ENCODE data around the gene TYW5. TPM values are rescaled to one million over a fixed set of nuclear protein-coding genes. Genes with fewer than 3 reads are reported as not detected.

TYW5 gene
- total RNA-seq, 1 experiment from 2014 or later = 14.2 TPM

DNA sequence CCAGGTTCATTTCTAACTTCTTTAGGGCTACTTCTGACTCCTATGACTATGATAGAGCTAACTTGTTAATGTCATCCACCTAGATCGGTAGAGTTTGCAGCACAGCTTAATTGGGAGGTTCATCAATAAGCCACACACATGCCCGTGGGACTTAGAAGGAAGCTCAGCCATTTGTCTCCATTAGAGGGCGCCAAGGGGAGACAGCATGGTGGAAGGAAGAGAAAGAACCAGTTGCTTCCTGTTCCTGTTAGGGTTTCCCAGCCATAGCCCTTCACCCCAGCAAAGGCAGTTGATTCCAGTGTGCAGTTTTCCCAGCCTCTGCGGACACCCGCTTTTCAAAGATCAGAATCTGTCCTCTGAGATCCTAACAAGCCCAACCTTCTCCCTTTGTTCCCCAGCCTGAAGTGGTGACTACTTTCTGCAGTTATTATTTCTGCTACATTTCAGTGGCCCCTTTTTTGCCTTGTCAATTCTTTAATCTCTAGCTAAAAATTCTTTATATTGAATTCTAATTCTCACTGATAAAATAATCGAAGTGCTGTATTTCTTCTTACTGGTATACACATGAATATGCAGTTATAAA lies 30.4 kb upstream of the TYW5 start:
- intact Hi-C loops (cut with micrococcal nuclease; ENCODE audit: unreplicated experiment) = loop anchor here (5.0 to 10.0 kb wide), 3 partner anchors 67 to 169 kb away; no protein-coding TSS in a partner anchor
- TF ChIP-seq, protein P1, sequence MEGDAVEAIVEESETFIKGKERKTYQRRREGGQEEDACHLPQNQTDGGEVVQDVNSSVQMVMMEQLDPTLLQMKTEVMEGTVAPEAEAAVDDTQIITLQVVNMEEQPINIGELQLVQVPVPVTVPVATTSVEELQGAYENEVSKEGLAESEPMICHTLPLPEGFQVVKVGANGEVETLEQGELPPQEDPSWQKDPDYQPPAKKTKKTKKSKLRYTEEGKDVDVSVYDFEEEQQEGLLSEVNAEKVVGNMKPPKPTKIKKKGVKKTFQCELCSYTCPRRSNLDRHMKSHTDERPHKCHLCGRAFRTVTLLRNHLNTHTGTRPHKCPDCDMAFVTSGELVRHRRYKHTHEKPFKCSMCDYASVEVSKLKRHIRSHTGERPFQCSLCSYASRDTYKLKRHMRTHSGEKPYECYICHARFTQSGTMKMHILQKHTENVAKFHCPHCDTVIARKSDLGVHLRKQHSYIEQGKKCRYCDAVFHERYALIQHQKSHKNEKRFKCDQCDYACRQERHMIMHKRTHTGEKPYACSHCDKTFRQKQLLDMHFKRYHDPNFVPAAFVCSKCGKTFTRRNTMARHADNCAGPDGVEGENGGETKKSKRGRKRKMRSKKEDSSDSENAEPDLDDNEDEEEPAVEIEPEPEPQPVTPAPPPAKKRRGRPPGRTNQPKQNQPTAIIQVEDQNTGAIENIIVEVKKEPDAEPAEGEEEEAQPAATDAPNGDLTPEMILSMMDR (IDR thresholded peaks at IDR 0.05; ENCODE audit: unreplicated experiment) = peak; percentile 72
- no peaks in the 10 kb centered on the region for H3K36me3 Mint-ChIP-seq (ENCODE audit: insufficient read depth, unreplicated experiment)
- CTCF ChIA-PET = interaction anchor here (0.7 to 2.0 kb wide), 3 partner anchors 145 to 323 kb away, joined by 3 to 8 read pairs (median 4); no protein-coding TSS in a partner anchor
- no peaks in the 10 kb centered on the region for H3K9me3 Mint-ChIP-seq (ENCODE audit: low read depth, unreplicated experiment)
- no peaks in the 10 kb centered on the region for H3K27me3 Mint-ChIP-seq (ENCODE audit: unreplicated experiment)
- peak; percentile 81 for DNase-seq
- H3K4me1 Mint-ChIP-seq (ENCODE audit: low read depth, unreplicated experiment) = peaks cover 18% of the 10 kb centered on the region
- H3K4me3 Mint-ChIP-seq (ENCODE audit: low read depth, unreplicated experiment) = no peak overlapping the region
- H3K27ac Mint-ChIP-seq (ENCODE audit: unreplicated experiment) = no peak overlapping the region
- no TSS peak for BruUV-seq (replicated peaks)

DNA sequence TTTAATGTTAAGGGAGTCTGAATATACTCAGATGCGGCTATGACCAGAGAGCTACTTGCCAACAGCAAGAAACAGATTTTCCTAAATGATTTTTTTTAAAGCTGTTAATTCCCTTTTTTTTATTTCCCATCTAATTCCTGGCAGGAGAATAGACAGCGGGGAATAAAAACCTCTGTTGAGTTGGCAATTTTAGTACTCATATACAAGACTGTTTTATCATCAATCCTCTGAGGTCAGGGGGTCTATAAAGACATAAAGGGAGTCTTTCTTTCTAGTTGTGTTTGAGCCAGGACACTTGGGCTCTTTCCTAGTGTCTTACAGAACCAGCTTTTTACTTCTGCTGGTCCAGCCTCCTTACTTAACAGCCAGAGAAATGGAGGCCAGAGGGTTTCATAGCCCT lies 29.5 kb upstream of the TYW5 start:
- CTCF ChIA-PET = interaction anchor here (2.0 kb wide), 1 partner anchor 145 kb away, joined by 8 read pairs; no protein-coding TSS in a partner anchor
- BruUV-seq (replicated peaks) = no TSS peak
- H3K4me3 Mint-ChIP-seq (ENCODE audit: low read depth, unreplicated experiment) = no peak overlapping the region
- TF ChIP-seq, protein P1 (IDR thresholded peaks at IDR 0.05; ENCODE audit: unreplicated experiment) = no peak
- no peak overlapping the region for H3K27ac Mint-ChIP-seq (ENCODE audit: unreplicated experiment)
- peaks cover 21% of the 10 kb centered on the region for H3K4me1 Mint-ChIP-seq (ENCODE audit: low read depth, unreplicated experiment)
- H3K36me3 Mint-ChIP-seq (ENCODE audit: insufficient read depth, unreplicated experiment) = no peaks in the 10 kb centered on the region
- intact Hi-C loops (cut with micrococcal nuclease; ENCODE audit: unreplicated experiment) = loop anchor here (5.0 to 10.0 kb wide), 3 partner anchors 68 to 170 kb away; no protein-coding TSS in a partner anchor
- H3K9me3 Mint-ChIP-seq (ENCODE audit: low read depth, unreplicated experiment) = no peaks in the 10 kb centered on the region
- DNase-seq = no peak
- H3K27me3 Mint-ChIP-seq (ENCODE audit: unreplicated experiment) = no peaks in the 10 kb centered on the region

DNA sequence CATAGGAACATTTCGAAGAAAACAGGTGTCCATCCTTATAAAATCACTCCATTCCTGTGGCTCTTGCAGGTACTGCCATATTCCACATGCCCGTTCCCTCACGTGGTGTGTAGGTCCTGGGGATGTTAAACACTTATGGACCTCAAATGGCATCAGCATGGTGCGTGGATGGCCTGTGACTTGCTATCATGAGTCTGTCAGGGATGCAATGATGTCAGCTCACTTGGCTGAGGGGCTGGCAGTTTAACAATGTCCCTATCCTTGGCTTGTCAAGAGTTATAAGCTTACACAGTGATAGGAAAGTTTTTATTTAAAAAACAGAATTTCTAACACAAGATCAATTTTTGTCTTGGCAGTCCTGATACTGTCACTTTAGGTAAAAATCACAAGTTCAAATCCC lies 28.9 kb upstream of the TYW5 start:
- DNase-seq = no peak
- H3K4me1 Mint-ChIP-seq (ENCODE audit: low read depth, unreplicated experiment) = peaks cover 26% of the 10 kb centered on the region
- TF ChIP-seq, protein P1 (IDR thresholded peaks at IDR 0.05; ENCODE audit: unreplicated experiment) = no peak
- CTCF ChIA-PET = interaction anchor here (2.0 kb wide), 1 partner anchor 146 kb away, joined by 8 read pairs; no protein-coding TSS in a partner anchor
- no peaks in the 10 kb centered on the region for H3K9me3 Mint-ChIP-seq (ENCODE audit: low read depth, unreplicated experiment)
- intact Hi-C loops (cut with micrococcal nuclease; ENCODE audit: unreplicated experiment) = loop anchor here (10.0 kb wide), 1 partner anchor 171 kb away; no protein-coding TSS in a partner anchor
- H3K4me3 Mint-ChIP-seq (ENCODE audit: low read depth, unreplicated experiment) = no peak overlapping the region
- H3K36me3 Mint-ChIP-seq (ENCODE audit: insufficient read depth, unreplicated experiment) = no peaks in the 10 kb centered on the region
- no TSS peak for BruUV-seq (replicated peaks)
- H3K27me3 Mint-ChIP-seq (ENCODE audit: unreplicated experiment) = no peaks in the 10 kb centered on the region
- no peak overlapping the region for H3K27ac Mint-ChIP-seq (ENCODE audit: unreplicated experiment)

DNA sequence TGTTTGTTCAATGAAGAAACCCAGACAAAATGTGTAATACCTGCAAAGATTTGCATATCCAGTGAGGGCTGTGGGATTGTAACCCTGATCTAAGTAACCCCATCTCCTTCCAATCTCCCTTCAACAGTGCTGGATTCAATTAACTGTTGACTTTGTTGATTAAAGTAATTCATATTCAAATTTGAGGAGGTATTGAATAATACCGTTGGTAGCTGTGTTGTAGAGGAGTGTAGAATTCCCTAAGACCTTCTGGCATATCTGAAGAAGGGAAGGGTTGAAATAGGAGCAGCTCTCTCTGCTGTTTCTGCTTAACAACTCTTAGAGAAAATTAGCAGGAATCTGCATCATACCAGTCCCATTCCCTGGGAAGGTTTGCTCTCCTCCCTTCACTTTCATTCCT lies 28.2 kb upstream of the TYW5 start:
- DNase-seq = no peak
- intact Hi-C loops (cut with micrococcal nuclease; ENCODE audit: unreplicated experiment) = loop anchor here (1.0 to 10.0 kb wide), 2 partner anchors 171 to 320 kb away; no protein-coding TSS in a partner anchor
- no peaks in the 10 kb centered on the region for H3K9me3 Mint-ChIP-seq (ENCODE audit: low read depth, unreplicated experiment)
- H3K27me3 Mint-ChIP-seq (ENCODE audit: unreplicated experiment) = no peaks in the 10 kb centered on the region
- TF ChIP-seq, protein P1 (IDR thresholded peaks at IDR 0.05; ENCODE audit: unreplicated experiment) = no peak
- no TSS peak for BruUV-seq (replicated peaks)
- CTCF ChIA-PET = no interaction called here
- no peak overlapping the region for H3K4me3 Mint-ChIP-seq (ENCODE audit: low read depth, unreplicated experiment)
- H3K4me1 Mint-ChIP-seq (ENCODE audit: low read depth, unreplicated experiment) = peaks cover 33% of the 10 kb centered on the region
- H3K27ac Mint-ChIP-seq (ENCODE audit: unreplicated experiment) = no peak overlapping the region
- H3K36me3 Mint-ChIP-seq (ENCODE audit: insufficient read depth, unreplicated experiment) = no peaks in the 10 kb centered on the region

Measured in Calu3 (cell line).